H1 (cell line): ENCODE measurements around the gene MSH4. TPM values are rescaled to one million over a fixed set of nuclear protein-coding genes. Genes with fewer than 3 reads are reported as not detected.
A peak's percentile ranks its signal among the peaks of the same experiment; 100 is the strongest.

Experiments
- CTCF ChIA-PET: fragments of 300-600 bp; sonication (Branson Sonifier 250); formaldehyde crosslinking; loops from one replicate; lab custom pipeline; 2021; ENCODE audit not compliant: partially characterized antibody; lab: Charles Lee
- POLR2A ChIA-PET: fragments of 300-600 bp; sonication (Branson Sonifier 250); formaldehyde crosslinking; loops from one replicate; lab custom pipeline; 2021; ENCODE audit warnings: inconsistent platforms; ENCODE audit not compliant: partially characterized antibody; lab: Charles Lee
- DNase-seq, 2 experiments: peaks; one replicate each; pipeline versions ENCODE4 v3.0.0 to v3.0.0-alpha.2; 2010 to 2022; ENCODE audit warnings: low spot score in 2 of 2, low read depth in 1 of 2, mixed read lengths in 1 of 2
- FAIRE-seq: peaks from 2 replicates; lab custom pipeline; 2011; peaks lifted over from hg19 to GRCh38; lab: Jason Lieb, UNC
- H2AFZ ChIP-seq: 2 replicates; pipeline ENCODE4 v1.8.1; 2012; ENCODE audit warnings: low read length, inconsistent platforms
- H2AK5ac ChIP-seq: 2 replicates; pipeline ENCODE4 v1.6.1; 2013; ENCODE audit warnings: low read depth, low read length
- H2BK120ac ChIP-seq: replicated peaks from 2 replicates; pipeline ENCODE3; 2013; ENCODE audit warnings: low read depth, low read length, inconsistent platforms
- H2BK12ac ChIP-seq: 2 replicates; pipeline ENCODE4 v1.6.1; 2013; ENCODE audit warnings: low read depth, low read length
- H2BK15ac ChIP-seq: 2 replicates; pipeline ENCODE4 v1.6.1; 2013; ENCODE audit warnings: low read length
- H2BK20ac ChIP-seq: 2 replicates; pipeline ENCODE4 v1.6.1; 2013; ENCODE audit warnings: low read length
- H2BK5ac ChIP-seq: 2 replicates; pipeline ENCODE4 v1.6.1; 2013; ENCODE audit warnings: low read depth, low read length
- H3K14ac ChIP-seq: 2 replicates; pipeline ENCODE4 v1.6.1; 2013; ENCODE audit warnings: inconsistent platforms; ENCODE audit not compliant: insufficient read length
- H3K18ac ChIP-seq: 2 replicates; pipeline ENCODE4 v1.6.1; 2013; ENCODE audit warnings: low read length; ENCODE audit errors: extremely low read depth
- H3K23ac ChIP-seq: 2 replicates; pipeline ENCODE4 v1.6.1; 2013; ENCODE audit warnings: inconsistent platforms; ENCODE audit not compliant: insufficient read length
- H3K23me2 ChIP-seq: 2 replicates; pipeline ENCODE4 v1.6.1; 2013; ENCODE audit warnings: low read depth, low read length
- H3K27ac ChIP-seq: 2 replicates; pipeline ENCODE4 v1.6.1; 2011; ENCODE audit warnings: low read depth, low read length, inconsistent platforms
- H3K27me3 ChIP-seq, 4 experiments: replicated peaks in 1 of 4; 1 replicate in 1 of 4; 2 replicates in 3 of 4; pipeline versions ENCODE4 v1.6.1 to v1.8.1; 2011 to 2013; ENCODE audit warnings: low read length in 3 of 4, mild to moderate bottlenecking in 3 of 4, inconsistent platforms in 2 of 4, mixed read lengths in 2 of 4, moderate library complexity in 1 of 4; ENCODE audit not compliant: control insufficient read depth in 3 of 4, insufficient read depth in 3 of 4; ENCODE audit errors: extremely low read depth in 1 of 4
- H3K36me3 ChIP-seq, 4 experiments: 2 replicates each; pipeline versions ENCODE4 v1.6.1 to v1.8.1; 2011 to 2013; ENCODE audit warnings: mild to moderate bottlenecking in 4 of 4, low read length in 3 of 4, moderate library complexity in 2 of 4, control low read depth in 1 of 4, inconsistent platforms in 1 of 4; ENCODE audit not compliant: insufficient read depth in 4 of 4, control insufficient read depth in 2 of 4
- H3K4ac ChIP-seq: replicated peaks from 2 replicates; pipeline ENCODE3; 2013; ENCODE audit warnings: low read length, low read depth, mixed read lengths, inconsistent platforms; ENCODE audit not compliant: insufficient read length
- H3K4me1 ChIP-seq, 4 experiments: replicated peaks in 1 of 4; 1 replicate in 1 of 4; 2 replicates in 3 of 4; pipeline versions ENCODE4 v1.6.1 to v1.8.1; 2011 to 2013; ENCODE audit warnings: low read length in 3 of 4, inconsistent platforms in 2 of 4, mixed read lengths in 1 of 4; ENCODE audit not compliant: insufficient read depth in 4 of 4, control insufficient read depth in 3 of 4
- H3K4me2 ChIP-seq, 2 experiments: 2 replicates each; pipeline versions ENCODE4 v1.6.1 to v1.8.1; 2011 to 2013; ENCODE audit warnings: low read depth in 2 of 2, low read length in 2 of 2, control low read depth in 1 of 2, inconsistent platforms in 1 of 2, mild to moderate bottlenecking in 1 of 2; ENCODE audit not compliant: insufficient read depth in 1 of 2
- H3K4me3 ChIP-seq, 4 experiments: fragments of 200-600, 300-600 bp in 1 of 4; sonication (generic), shearing (Covaris generic), sonication (Bioruptor Twin) in 1 of 4; 2 replicates each; pipeline versions ENCODE4 v1.5.1 to v1.8.1; 2011 to 2016; ENCODE audit warnings: low read length in 4 of 4, low read depth in 3 of 4, control low read depth in 2 of 4, inconsistent platforms in 2 of 4, mild to moderate bottlenecking in 2 of 4, mixed read lengths in 1 of 4, moderate library complexity in 1 of 4; ENCODE audit not compliant: insufficient read depth in 2 of 4; ENCODE audit errors: extremely low read depth in 1 of 4
- H3K56ac ChIP-seq: replicated peaks from 2 replicates; pipeline ENCODE3; 2013; ENCODE audit warnings: low read depth, mild to moderate bottlenecking, mixed read lengths, low read length, inconsistent platforms; ENCODE audit not compliant: insufficient read length
- H3K79me1 ChIP-seq: 2 replicates; pipeline ENCODE4 v1.6.1; 2013; ENCODE audit warnings: low read depth, low read length, control low read depth
- H3K79me2 ChIP-seq, 2 experiments: 2 replicates each; pipeline versions ENCODE4 v1.6.1 to v1.8.1; 2012 to 2013; ENCODE audit warnings: low read length in 2 of 2, mild to moderate bottlenecking in 2 of 2, inconsistent platforms in 1 of 2; ENCODE audit not compliant: insufficient read depth in 2 of 2, control insufficient read depth in 1 of 2
- H3K9ac ChIP-seq, 4 experiments: replicated peaks in 1 of 4; 1 replicate in 1 of 4; 2 replicates in 3 of 4; pipeline versions ENCODE4 v1.6.1 to v1.8.1; 2011 to 2013; ENCODE audit warnings: low read depth in 3 of 4, low read length in 3 of 4, control low read depth in 2 of 4, mild to moderate bottlenecking in 2 of 4, moderate library complexity in 2 of 4, inconsistent platforms in 1 of 4; ENCODE audit errors: extremely low read depth in 1 of 4
- H3K9me3 ChIP-seq, 2 experiments: 2 replicates each; pipeline versions ENCODE4 v1.6.1 to v1.8.1; 2012 to 2013; ENCODE audit warnings: mild to moderate bottlenecking in 2 of 2, moderate library complexity in 2 of 2, control low read depth in 1 of 2, inconsistent platforms in 1 of 2, low read depth in 1 of 2, low read length in 1 of 2, mixed read lengths in 1 of 2; ENCODE audit not compliant: insufficient read depth in 2 of 2
- H4K20me1 ChIP-seq, 2 experiments: replicated peaks in 1 of 2; 2 replicates each; pipeline versions ENCODE3 to v1.8.1; 2011 to 2013; ENCODE audit warnings: inconsistent platforms in 2 of 2, low read length in 2 of 2, mild to moderate bottlenecking in 1 of 2; ENCODE audit not compliant: insufficient read depth in 2 of 2, control insufficient read depth in 1 of 2
- H4K5ac ChIP-seq: 2 replicates; pipeline ENCODE4 v1.6.1; 2013; ENCODE audit warnings: low read length, low read depth, mixed read lengths, inconsistent platforms; ENCODE audit not compliant: insufficient read length
- H4K8ac ChIP-seq: 2 replicates; pipeline ENCODE4 v1.8.0; 2013; ENCODE audit warnings: mild to moderate bottlenecking, moderate library complexity, low read length, inconsistent platforms; ENCODE audit not compliant: insufficient read depth; ENCODE audit errors: extremely low read depth
- H4K91ac ChIP-seq: replicated peaks from 2 replicates; pipeline ENCODE3; 2013; ENCODE audit warnings: low read length, mixed read lengths, inconsistent platforms; ENCODE audit not compliant: insufficient read length
- CHD1 ChIP-seq: IDR thresholded peaks from 2 replicates; pipeline ENCODE4 v1.6.1; 2012; ENCODE audit warnings: low read depth, low read length, improper control_type of control experiment
- SIN3A ChIP-seq, 2 experiments: IDR thresholded peaks in 1 of 2; conservative IDR thresholded peaks in 1 of 2; 2 replicates each; pipeline ENCODE4 v1.6.1; 2011 to 2012; ENCODE audit warnings: low read length in 2 of 2, improper control_type of control experiment in 1 of 2, low read depth in 1 of 2, mild to moderate bottlenecking in 1 of 2
- SRF ChIP-seq: IDR thresholded peaks from 2 replicates; pipeline ENCODE4 v1.6.1; 2011; ENCODE audit warnings: mild to moderate bottlenecking, low read depth, low read length, moderate library complexity
- WGBS, 2 experiments: shearing (Covaris generic) in 1 of 2; methylation state at CpG; one replicate each; pipeline versions ENCODE4 v1.1.6 to v1.1.7; 2013 to 2015; ENCODE audit warnings: low lambda C conversion rate in 2 of 2, mixed read lengths in 2 of 2, inconsistent platforms in 1 of 2, low coverage in 1 of 2, missing lambda C conversion rate in 1 of 2; ENCODE audit not compliant: insufficient replicate concordance in 2 of 2, insufficient coverage in 1 of 2, insufficient read length in 1 of 2; ENCODE audit errors: extremely low coverage in 1 of 2, missing lambda C conversion rate in 1 of 2; 5-methylcytosine and 5-hydroxymethylcytosine counted together
- polyA plus RNA-seq, 7 experiments: library from polyadenylated mRNA; depleted of rRNA in 3 of 7; stranded (reverse) in 5 of 7; unstranded in 2 of 7; fragments of >200 nt in 5 of 7; fragments of 200-250 nt in 2 of 7; gene quantifications; 1 replicate in 5 of 7; 2 replicates in 1 of 7; 4 replicates in 1 of 7; pipeline versions ENCODE4 v1.2.1 to v1.2.3, GENCODE V29; 2011 to 2013; ENCODE audit warnings: missing spikeins in 2 of 7, mixed read lengths in 2 of 7
- total RNA-seq: library from RNA; stranded (reverse); fragmentation: NEBNext Ultra II Directional; extraction: Animal tissue kit (Norgen Biotek cat#: 25700); gene quantifications from 2 replicates; pipeline ENCODE4 v1.2.1, GENCODE V29; 2021

MSH4 gene
- total and polyA plus RNA-seq, 2 of the 8 experiments (the other 6 are each of a cell fraction or from before 2014, with no cell fraction given): 0.03 to 0.22 TPM

GRCh38 chr1:75787524-75787923 is 9.2 kb upstream of the MSH4 start:
- no peak for TF ChIP-seq SRF
- peak; percentile 65; the same call in 1 of the 2 replicates for TF ChIP-seq CHD1
- 0 out of 4 replicates have a peak, but pooled peaks of 1 of the 2 experiments have one; percentile 49 for TF ChIP-seq SIN3A (conservative IDR thresholded peaks at IDR 0.05 in 1 of 2, IDR thresholded peaks at IDR 0.05 in 1 of 2; ENCODE audit: low read depth in 1 of 2, low read length in 2 of 2)
- ChIA-PET CTCF (no interaction called here), POLR2A (interaction anchor here (0.8 to 4.6 kb wide), 9 partner anchors 10 to 522 kb away, joined by 3 to 112 read pairs (median 5); partner anchors contain the start of gene MSH4)
- H3K18ac ChIP-seq: no peak overlapping the region
- no peak overlapping the region for H2BK15ac ChIP-seq
- no peaks in the 10 kb centered on the region for H3K27me3 ChIP-seq
- DNase-seq: no peak
- 20% methylated on average over 4 of the region's 4 CpGs; no CpG with 5 or more reads in 1 of the 2 experiments for WGBS, 2 experiments
- H2AK5ac ChIP-seq: no peak overlapping the region
- H3K4me2 ChIP-seq: peak overlapping the region; percentile 88 to 90
- no peak overlapping the region for H3K23ac ChIP-seq
- H3K56ac ChIP-seq: no peak overlapping the region
- H2BK20ac ChIP-seq: no peak overlapping the region
- H3K23me2 ChIP-seq: peaks cover 5% of the 10 kb centered on the region; the same call in 1 of the 2 replicates
- H3K4me1 ChIP-seq: peaks cover 0 to 3% (median 2%) of the 10 kb centered on the region in 4 experiments; a peak in 2 of 7 replicates
- no peaks in the 10 kb centered on the region for H3K79me1 ChIP-seq
- H3K36me3 ChIP-seq: peaks cover 11 to 54% (median 39%) of the 10 kb centered on the region in 4 experiments
- no peak overlapping the region for H4K91ac ChIP-seq
- H2BK5ac ChIP-seq: no peak overlapping the region
- peaks cover 7 to 10% of the 10 kb centered on the region in 2 experiments for H4K20me1 ChIP-seq
- peak overlapping the region; percentile 35 to 83 (median 78); a peak in 6 of 7 replicates for H3K9ac ChIP-seq
- H3K4me3 ChIP-seq: peak overlapping the region; percentile 78 to 95 (median 86)
- no peak overlapping the region for H3K14ac ChIP-seq
- H2BK120ac ChIP-seq: no peak overlapping the region
- no peaks in the 10 kb centered on the region for H3K9me3 ChIP-seq
- FAIRE-seq: no peak
- no peak overlapping the region for H3K27ac ChIP-seq
- H2BK12ac ChIP-seq: no peak overlapping the region
- H3K79me2 ChIP-seq: peaks cover 20 to 64% of the 10 kb centered on the region in 2 experiments
- peak overlapping the region; percentile 84 for H4K5ac ChIP-seq
- H2AFZ ChIP-seq: no peak overlapping the region
- H4K8ac ChIP-seq: no peak overlapping the region
- no peak overlapping the region for H3K4ac ChIP-seq
